ENCODE data around the gene KLRF2. TPM values are rescaled to one million over a fixed set of nuclear protein-coding genes. Genes with fewer than 3 reads are reported as not detected.

Gene KLRF2
- total and polyA plus RNA-seq, 2 of the 8 experiments (the other 6 are each of a cell fraction or from before 2014, with no cell fraction given): not detected

DNA sequence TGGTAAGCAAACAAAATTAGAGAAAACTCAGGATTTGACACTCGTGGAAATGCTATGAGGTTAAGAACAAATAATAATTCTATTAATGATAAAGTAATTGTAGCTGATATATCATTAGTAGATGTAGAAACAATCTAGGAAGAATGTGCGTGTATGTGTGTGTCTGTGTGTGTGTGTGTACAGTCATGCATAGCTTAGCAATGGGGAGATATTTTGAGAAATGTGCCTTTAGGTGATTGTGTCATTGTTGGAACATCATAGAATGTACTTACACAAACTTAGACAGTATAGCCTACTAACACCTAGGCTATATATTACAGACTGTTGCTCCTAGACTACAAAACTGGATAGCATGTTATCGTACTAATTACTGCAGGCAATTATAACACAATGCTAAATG, 45.6 kb downstream of the KLRF2 start:
- POLR2A ChIA-PET (ENCODE audit: partially characterized antibody): no interaction called here
- Histone ChIP-seq H3K79me2 (ENCODE audit: control insufficient read depth in 1 of 2, insufficient read depth in 2 of 2, low read length in 2 of 2) (no peaks in the 10 kb centered on the region), H3K18ac (ENCODE audit: extremely low read depth, low read length) (no peak overlapping the region), H3K36me3 (ENCODE audit: control insufficient read depth in 2 of 4, insufficient read depth in 4 of 4, low read length in 3 of 4) (no peaks in the 10 kb centered on the region), H3K79me1 (ENCODE audit: low read depth, low read length) (no peaks in the 10 kb centered on the region), H3K4ac (replicated peaks; ENCODE audit: insufficient read length, low read depth, low read length) (no peak overlapping the region), H2AFZ (ENCODE audit: low read length) (no peak overlapping the region), H3K23me2 (ENCODE audit: low read depth, low read length) (no peaks in the 10 kb centered on the region), H2BK15ac (ENCODE audit: low read length) (no peak overlapping the region), H3K23ac (ENCODE audit: insufficient read length) (no peak overlapping the region), H3K4me3 (ENCODE audit: extremely low read depth in 1 of 4, insufficient read depth in 2 of 4, low read depth in 3 of 4, low read length in 4 of 4) (no peak overlapping the region), H2AK5ac (ENCODE audit: low read depth, low read length) (no peak overlapping the region), H3K4me2 (ENCODE audit: insufficient read depth in 1 of 2, low read depth in 2 of 2, low read length in 2 of 2) (no peak overlapping the region), H3K27me3 (replicated peaks in 1 of 4; ENCODE audit: control insufficient read depth in 3 of 4, extremely low read depth in 1 of 4, insufficient read depth in 3 of 4, low read length in 3 of 4) (no peaks in the 10 kb centered on the region), H3K56ac (replicated peaks; ENCODE audit: insufficient read length, low read depth, low read length) (no peak overlapping the region), H4K91ac (replicated peaks; ENCODE audit: insufficient read length, low read length) (no peak overlapping the region), H3K9me3 (ENCODE audit: insufficient read depth in 2 of 2, low read depth in 1 of 2, low read length in 1 of 2) (no peaks in the 10 kb centered on the region), H3K9ac (replicated peaks in 1 of 4; ENCODE audit: extremely low read depth in 1 of 4, low read depth in 3 of 4, low read length in 3 of 4) (no peak overlapping the region), H2BK12ac (ENCODE audit: low read depth, low read length) (no peak overlapping the region), H3K14ac (ENCODE audit: insufficient read length) (no peak overlapping the region), H2BK120ac (replicated peaks; ENCODE audit: low read depth, low read length) (no peak overlapping the region), H4K5ac (ENCODE audit: insufficient read length, low read depth, low read length) (no peak overlapping the region), H4K20me1 (replicated peaks in 1 of 2; ENCODE audit: control insufficient read depth in 1 of 2, insufficient read depth in 2 of 2, low read length in 2 of 2) (no peaks in the 10 kb centered on the region), H4K8ac (ENCODE audit: extremely low read depth, insufficient read depth, low read length) (no peak overlapping the region), H3K4me1 (replicated peaks in 1 of 4; ENCODE audit: control insufficient read depth in 3 of 4, insufficient read depth in 4 of 4, low read length in 3 of 4) (no peaks in the 10 kb centered on the region), H2BK5ac (ENCODE audit: low read depth, low read length) (no peak overlapping the region), H3K27ac (ENCODE audit: low read depth, low read length) (no peak overlapping the region), H2BK20ac (ENCODE audit: low read length) (no peak overlapping the region)
- CTCF ChIA-PET (ENCODE audit: partially characterized antibody): interaction anchor here (0.7 to 1.4 kb wide), 9 partner anchors 12 to 479 kb away, joined by 3 to 10 read pairs (median 3); no protein-coding TSS in a partner anchor
- no peak for FAIRE-seq
- no peak for TF ChIP-seq SAP30 (IDR thresholded peaks at IDR 0.05; ENCODE audit: insufficient read depth, insufficient replicate concordance, low read length)
- TF ChIP-seq BACH1 (IDR thresholded peaks at IDR 0.05; ENCODE audit: low read length): no peak
- 86% methylated on average over 3 of the region's 3 CpGs; no CpG with 5 or more reads in 1 of the 2 experiments for WGBS, 2 experiments (ENCODE audit: extremely low coverage in 1 of 2, insufficient coverage in 1 of 2, insufficient read length in 1 of 2, insufficient replicate concordance in 2 of 2, low coverage in 1 of 2, low lambda C conversion rate in 2 of 2, missing lambda C conversion rate in 1 of 2)
- no peak for DNase-seq (ENCODE audit: low read depth in 1 of 2, low spot score in 2 of 2)
